ENCODE measurements around the gene GPATCH3.
A peak's percentile ranks its signal among the peaks of the same experiment; 100 is the strongest.
"Not testable (repeated sequence)": the region's sequence is repeated elsewhere in the genome, so short reads cannot be mapped to it uniquely, and the experiment has no call there.

Gene GPATCH3

DNA sequence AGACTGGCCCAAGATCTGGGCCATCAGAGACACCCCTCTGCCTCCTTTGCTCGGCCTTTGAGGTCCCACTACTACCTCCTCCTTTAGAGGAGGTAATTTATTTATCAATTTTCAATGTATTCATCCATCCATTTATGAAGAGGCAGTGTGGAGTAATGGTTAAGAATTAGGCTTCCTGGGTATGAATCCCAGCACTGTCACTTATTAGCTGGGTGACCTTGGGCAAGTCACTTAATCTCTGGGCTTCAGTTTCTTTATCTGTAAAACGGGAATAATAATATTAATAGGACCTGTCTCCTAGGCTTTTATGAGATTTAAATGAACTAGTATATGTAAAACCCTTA lies 11.9 kb upstream of the GPATCH3 start:
- no peak for DNase-seq (ENCODE audit: low spot score)

DNA sequence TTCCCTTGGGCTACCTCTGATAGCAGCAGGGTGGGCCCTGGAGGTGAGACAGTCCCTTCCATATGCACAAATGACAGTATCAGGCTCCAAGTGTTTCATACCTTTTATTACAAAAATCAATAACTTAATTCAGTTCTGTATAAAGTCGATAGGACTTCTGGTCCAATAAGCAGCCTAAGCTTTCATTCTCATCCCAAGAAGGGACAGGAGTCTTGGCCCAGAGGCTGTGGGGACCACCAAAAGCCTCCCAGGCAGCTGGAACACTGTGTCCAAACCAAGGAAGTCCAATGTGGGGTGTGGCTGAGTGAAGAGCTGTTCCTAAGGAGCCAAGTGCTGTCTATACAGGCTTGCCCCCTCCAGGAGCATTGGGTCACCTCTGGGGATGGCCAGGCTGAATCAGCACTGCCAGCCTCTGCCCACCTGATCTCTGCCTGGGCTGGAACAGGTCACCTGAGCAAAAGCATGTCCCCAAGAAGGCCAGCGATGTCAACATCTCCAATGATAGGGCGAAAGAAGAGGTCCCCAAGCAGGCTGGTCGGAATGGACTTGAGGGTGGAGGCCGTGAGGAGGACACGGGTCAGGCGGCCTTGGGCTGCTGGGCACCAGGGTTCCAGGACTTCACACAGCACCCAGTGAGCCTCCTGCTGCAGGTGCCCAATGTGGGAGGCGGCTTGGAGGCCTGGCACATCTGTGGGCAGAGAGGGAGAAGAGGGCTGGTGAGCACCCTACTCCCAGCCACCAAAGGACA lies 11.3 kb upstream of the GPATCH3 start:
- no peak for DNase-seq (ENCODE audit: low spot score)

DNA sequence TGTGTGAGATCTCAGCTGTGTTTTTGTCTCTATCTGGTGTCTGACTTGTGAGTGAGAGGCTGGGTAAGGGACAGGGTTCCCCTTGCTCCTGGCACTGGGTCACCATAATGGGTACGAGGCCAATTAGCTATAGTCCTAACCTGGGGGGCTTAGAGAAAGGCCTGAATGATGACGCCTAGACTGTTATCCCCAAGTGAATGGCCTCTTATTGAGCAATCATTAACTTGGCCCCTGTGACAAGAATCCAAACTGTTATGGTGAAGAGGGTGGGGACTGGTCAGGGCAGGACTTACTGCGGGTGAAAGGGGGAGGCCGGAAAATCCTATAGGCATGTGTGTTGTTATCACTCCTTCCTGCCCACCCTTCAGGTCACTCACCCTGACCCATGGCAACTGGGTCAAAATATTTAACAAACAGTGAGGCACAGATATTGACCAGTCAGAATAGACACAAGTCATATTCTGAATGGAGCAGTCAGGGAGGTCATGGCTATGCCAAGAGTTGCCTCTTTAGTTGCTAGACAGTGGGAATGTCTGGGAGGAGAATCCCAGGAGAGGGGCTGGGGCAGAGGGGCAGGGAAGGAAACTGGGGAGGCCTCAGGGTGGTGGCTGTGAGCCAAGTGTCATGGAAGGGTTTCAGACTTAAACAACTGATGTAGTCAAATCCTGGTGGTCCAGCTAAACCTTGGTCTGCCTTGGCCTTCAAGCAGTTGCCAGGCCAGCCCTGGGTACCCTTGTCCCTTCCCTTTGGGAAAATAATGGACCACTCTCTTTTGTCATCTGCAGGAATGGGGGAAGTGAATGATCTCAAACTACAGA lies 10.3 kb upstream of the GPATCH3 start:
- no peak for DNase-seq (ENCODE audit: low spot score)

DNA sequence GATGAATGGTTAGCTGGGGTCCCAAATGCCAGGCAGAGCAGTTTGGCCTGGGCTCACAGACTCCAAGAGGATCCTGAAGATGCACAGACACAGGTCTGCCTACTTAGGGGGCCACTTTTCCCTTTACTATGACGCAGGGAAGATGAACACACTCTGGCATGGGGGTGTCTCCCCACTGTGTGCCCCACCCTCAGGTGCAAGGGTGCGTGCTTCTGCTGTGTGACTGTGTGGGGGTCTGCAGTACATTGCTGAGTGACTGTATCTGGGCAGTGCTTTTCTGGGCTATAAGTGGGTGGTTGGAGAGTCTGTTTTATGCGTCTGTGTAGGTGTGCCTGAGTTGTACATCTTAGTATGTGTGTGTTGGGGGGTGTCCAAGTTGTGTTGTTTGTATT lies 9.7 kb upstream of the GPATCH3 start:
- DNase-seq (ENCODE audit: low spot score), result no peak

- no peak for DNase-seq (ENCODE audit: low spot score)
Observed at GRCh38 chr1:26907071-26907917, 7.0 kb upstream of the GPATCH3 start.

- no peak for DNase-seq (ENCODE audit: low spot score)
Observed at GRCh38 chr1:26900815-26901511, 696 bp upstream of the GPATCH3 start.

GRCh38 chr1:26897351-26897750 lies 2.9 kb downstream of the GPATCH3 start:
- no peak for DNase-seq (ENCODE audit: low spot score)

GRCh38 chr1:26894263-26894662 lies 6.0 kb downstream of the GPATCH3 start:
- no peak for DNase-seq (ENCODE audit: low spot score)

DNA sequence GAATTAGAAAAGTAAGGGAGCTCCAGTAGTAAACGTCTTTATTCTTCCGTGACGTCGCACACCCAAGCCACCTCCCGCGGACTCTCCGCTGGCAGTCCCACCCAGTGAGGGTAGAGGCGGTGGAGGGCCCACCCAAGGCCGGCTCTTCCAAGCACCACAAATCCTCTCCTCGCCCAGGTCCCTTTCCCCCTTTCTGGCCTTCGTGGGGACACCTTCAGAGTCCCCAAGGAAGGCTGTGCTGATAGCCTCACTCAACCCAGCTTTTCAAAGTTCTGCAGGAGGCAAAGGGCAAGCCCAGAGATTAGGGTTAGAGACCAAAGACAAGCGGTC lies 9.8 kb downstream of the GPATCH3 start:
- no peak for DNase-seq (ENCODE audit: low spot score)

- DNase-seq (ENCODE audit: low spot score), result peak; percentile 78
Observed at GRCh38 chr1:26889551-26890466, 10.5 kb downstream of the GPATCH3 start, which contains the start of gene GPN2. Gene GPN2 (minus strand): TSS chr1:26890283. CDS start chr1:26890096, 187 bp downstream.

DNA sequence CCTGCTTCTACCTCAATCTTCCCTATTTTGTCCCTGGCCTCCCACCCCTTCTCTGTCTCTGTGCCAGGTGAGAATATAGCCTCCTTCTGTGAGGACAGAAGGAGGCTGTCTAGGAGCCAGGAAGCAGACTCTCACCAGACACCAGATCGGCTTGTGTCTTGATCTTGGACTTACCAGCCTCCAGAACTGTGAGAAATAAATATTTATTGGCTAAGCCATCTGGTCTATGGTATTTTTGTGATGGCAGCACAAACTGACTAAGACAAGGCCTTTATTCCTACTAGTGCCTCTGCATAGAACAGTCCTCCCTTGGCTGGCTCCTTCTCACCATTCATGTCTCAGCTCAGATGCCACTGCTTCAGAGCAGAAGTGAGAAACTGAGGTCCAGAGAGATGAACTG lies 12.0 kb downstream of the GPATCH3 start:
- DNase-seq (ENCODE audit: low spot score), result no peak

DNA sequence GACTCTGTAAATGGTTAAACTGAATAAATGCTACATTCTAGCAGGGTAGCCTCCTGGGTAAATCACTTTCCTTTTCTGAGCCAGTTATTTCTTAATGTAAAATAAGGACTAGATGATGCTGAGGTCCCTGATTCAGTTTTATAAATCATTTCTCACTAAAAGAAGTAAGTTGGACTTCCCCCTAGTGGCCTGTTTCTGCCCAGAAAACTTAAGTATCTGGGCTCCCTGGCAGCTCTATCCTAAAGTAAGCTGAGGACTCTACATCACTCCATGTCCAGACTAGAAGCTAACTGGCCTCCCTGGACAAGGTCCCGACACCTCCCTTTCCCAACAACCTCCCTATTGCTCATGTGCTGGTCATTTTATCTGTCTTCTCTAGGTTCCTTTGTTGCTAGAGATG lies 13.1 kb downstream of the GPATCH3 start:
- peak; percentile 35 for DNase-seq (ENCODE audit: low spot score)

DNA sequence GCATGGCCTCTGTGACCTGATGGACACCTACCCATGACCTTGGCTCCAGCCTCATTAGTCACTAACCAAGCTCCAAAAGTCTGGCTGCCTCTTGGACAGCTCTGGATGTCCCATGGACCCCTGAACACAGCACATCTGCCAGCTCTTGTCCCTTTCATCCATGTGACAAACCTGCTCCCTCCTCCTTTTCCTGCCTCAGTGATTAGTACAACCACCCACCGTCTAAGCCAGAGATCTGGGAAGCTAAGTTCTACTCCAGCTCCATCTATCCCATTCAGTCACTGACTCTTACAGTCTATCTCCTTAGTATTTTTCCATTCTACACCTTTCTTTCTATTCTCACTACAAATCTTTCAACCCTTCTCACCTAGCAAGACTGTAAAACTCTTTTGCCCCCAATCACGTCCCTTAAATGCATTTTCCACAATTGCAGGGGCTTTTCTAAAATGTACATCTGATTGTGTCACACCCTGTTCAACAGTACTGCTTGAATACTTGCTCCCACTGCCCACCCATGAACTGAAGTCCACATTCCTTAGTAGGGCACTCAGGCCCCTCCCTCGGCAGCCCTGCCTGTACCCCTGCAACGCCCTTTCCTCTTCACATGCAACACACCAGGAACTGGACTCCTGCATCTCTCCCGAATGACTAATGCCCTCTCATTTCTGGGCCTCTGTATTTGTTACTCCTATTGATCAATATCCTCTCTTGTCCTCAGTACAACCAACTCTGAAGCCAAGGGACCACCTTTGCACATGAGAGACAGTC lies 17.4 kb downstream of the GPATCH3 start:
- DNase-seq (ENCODE audit: low spot score), result no peak

- DNase-seq (ENCODE audit: low spot score), result not testable (repeated sequence)
Observed at GRCh38 chr1:26881611-26882010, 18.7 kb downstream of the GPATCH3 start.

DNA sequence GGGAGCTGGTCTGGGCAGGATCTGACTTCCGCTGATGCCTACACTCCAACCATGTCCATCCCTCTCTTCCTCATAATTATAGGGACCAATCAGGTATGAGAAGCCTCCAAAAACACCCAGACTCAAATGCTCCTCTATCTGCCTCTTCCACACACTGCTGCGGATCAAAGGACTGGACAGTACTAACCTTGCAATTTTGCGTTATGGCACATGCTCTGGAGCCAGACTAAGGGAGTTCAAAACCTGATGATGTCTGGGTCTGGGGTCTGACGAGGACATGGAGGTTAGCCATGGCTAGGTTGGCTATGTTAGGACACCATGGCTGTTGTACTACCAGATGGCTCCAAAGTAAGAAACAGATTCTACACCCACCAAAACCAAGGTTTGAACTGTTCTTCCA lies 20.5 kb downstream of the GPATCH3 start:
- DNase-seq (ENCODE audit: low spot score), result no peak

DNA sequence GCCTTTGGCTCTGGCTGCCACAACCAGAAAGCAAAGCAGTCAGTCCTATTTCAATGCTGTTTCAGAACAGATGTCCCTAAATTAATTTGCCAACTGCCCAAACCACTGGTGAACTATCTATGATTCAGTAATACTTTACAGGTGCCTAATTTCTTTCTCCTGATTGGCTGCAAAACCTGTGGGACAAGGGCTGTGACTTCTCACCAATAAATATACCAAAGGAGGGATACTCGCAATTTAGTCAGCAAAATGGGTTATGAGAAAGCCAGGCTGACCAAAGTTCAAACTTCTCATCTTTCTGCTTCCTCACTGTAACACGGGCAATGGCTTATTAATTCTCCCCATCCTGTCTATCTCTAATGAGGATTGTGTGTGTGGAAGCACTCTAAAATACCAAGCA lies 22.9 kb downstream of the GPATCH3 start:
- DNase-seq (ENCODE audit: low spot score), result no peak

DNA sequence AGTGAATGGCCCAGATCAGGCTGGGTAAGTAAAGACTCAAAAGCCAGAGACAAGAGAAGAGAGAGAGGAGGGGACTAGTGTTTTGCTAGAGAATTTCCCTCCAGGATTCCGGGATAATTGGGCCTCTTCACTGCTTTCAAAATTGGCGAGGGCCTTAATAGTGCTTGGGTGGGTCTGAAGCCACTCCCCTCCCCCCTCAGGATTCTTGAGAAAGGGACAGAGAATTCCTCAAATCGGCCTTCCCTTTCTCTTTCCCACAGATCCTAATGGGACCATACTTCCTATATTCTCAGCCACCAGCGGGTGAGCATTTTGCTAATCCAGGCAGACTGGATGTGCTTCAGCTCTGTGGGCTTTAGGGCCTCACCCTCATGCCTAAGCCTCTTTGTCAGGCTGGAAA lies 25.4 kb downstream of the GPATCH3 start:
- DNase-seq (ENCODE audit: low spot score), result no peak

DNA sequence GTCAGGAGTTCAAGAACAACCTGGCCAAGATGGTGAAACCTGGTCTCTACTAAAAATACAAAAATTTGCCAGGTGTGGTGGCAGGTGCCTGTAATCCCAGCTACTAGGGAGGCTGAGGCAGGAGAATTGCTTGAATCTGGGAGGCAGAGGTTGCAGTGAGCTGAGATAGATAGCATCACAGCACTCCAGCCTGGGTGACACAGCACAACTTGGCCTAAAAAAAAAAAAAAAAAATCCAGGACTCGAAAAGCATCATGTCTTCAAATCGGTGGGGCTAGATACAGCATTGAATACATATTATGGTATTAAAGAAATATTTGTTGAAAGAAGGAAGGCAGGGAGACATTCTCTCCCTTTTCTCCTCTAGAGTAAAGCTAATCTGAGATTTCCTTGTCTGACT lies 27.2 kb downstream of the GPATCH3 start:
- not testable (repeated sequence) for DNase-seq (ENCODE audit: low spot score)

- DNase-seq (ENCODE audit: low spot score), result peak; percentile 96
Observed at GRCh38 chr1:26864610-26865480, 35.4 kb downstream of the GPATCH3 start.
